HEK293 (cell line): Measurements from ENCODE around the gene BOLL.

ENCODE experiments used
- SCRT1 ChIP-seq: fragments of 450-650 bp; formaldehyde crosslinking; IDR thresholded peaks from 2 replicates; pipeline ENCODE4 v1.5.1; 2016; ENCODE audit warnings: missing biosample characterization, missing genetic modification characterization, borderline replicate concordance
- ZNF169 ChIP-seq: fragments of 450-650 bp; formaldehyde crosslinking; IDR thresholded peaks from 2 replicates; pipeline ENCODE4 v1.5.1; 2016; ENCODE audit warnings: missing biosample characterization, missing genetic modification characterization
- ZNF501 ChIP-seq: fragments of 450-650 bp; formaldehyde crosslinking; IDR thresholded peaks from 2 replicates; pipeline ENCODE4 v1.5.1; 2016; ENCODE audit warnings: missing biosample characterization, missing genetic modification characterization
- TF ChIP-seq, protein P1 (sequence below): fragments of 450-650 bp; formaldehyde crosslinking; IDR thresholded peaks from 2 replicates; pipeline ENCODE4 v1.5.1; 2016; ENCODE audit warnings: missing biosample characterization, missing genetic modification characterization

DNA sequence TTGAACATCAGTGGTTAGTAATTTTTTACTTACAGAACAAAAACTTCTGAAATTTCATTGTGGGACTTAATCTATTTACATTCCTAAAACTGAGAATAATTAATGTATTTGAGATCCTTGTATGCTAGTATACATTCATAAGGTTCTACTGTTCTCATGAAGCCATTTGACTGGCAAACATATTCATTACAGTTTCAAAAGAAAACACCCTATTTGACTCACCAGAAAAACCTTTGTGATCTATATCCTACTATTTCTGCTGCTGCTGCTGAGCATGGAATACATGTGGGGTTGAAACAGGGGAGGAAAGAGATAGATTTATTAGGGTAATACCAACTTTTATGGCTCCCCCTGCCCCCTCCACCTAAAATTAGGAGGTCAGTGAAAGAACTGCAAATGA, 58.1 kb downstream of the BOLL start:
- TF ChIP-seq, protein P1, sequence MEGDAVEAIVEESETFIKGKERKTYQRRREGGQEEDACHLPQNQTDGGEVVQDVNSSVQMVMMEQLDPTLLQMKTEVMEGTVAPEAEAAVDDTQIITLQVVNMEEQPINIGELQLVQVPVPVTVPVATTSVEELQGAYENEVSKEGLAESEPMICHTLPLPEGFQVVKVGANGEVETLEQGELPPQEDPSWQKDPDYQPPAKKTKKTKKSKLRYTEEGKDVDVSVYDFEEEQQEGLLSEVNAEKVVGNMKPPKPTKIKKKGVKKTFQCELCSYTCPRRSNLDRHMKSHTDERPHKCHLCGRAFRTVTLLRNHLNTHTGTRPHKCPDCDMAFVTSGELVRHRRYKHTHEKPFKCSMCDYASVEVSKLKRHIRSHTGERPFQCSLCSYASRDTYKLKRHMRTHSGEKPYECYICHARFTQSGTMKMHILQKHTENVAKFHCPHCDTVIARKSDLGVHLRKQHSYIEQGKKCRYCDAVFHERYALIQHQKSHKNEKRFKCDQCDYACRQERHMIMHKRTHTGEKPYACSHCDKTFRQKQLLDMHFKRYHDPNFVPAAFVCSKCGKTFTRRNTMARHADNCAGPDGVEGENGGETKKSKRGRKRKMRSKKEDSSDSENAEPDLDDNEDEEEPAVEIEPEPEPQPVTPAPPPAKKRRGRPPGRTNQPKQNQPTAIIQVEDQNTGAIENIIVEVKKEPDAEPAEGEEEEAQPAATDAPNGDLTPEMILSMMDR (tag by site-specific recombination): no peak
- TF ChIP-seq ZNF501 (tag by site-specific recombination) (no peak), ZNF169 (tag by site-specific recombination) (no peak), SCRT1 (tag by site-specific recombination) (no peak)
